Measurements from ENCODE around the gene DNAH1.

Gene DNAH1

DNA sequence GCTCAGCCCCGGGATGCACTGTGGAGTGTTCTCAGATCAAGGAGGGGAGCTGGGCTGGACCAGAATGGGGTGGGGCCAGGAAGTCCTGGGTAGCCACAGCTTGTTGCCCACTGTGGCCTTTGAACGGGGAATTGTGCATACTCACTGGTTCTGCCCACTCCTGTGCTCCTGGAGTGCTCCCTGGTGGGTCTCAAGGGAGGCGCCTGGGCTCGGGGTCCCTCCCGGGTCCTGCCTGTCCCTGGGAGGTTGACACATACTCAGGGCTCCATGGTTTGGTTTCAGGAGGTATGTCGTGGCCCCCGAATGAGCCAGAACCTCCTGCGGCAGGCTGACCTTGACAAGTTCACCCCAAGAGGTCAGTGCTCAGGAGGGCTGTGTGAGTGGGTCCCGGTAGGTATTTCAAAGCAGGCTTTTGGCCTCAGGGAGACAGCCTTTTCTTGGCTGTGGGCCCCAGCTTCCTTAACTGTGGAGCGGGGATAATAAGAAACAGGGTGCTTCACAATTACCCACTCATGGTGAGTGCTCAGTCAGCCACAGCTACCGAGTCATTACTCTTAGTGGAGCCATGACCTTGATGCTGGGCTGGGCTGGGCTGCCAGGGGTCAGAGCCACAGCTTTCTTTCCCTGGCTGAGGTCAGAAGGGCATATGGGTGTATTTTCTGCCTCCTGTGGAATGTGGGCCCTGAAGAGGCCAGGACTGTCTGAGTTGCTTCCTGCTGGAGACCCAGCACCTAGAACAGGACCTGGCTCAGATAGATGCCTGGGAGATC, 7.6 kb downstream of the DNAH1 start:
- no peak for TF ChIP-seq CTCF (IDR thresholded peaks at IDR 0.05; ENCODE audit: low read depth, low read length)
- no peak for DNase-seq (ENCODE audit: extremely low read depth, low read depth)

DNA sequence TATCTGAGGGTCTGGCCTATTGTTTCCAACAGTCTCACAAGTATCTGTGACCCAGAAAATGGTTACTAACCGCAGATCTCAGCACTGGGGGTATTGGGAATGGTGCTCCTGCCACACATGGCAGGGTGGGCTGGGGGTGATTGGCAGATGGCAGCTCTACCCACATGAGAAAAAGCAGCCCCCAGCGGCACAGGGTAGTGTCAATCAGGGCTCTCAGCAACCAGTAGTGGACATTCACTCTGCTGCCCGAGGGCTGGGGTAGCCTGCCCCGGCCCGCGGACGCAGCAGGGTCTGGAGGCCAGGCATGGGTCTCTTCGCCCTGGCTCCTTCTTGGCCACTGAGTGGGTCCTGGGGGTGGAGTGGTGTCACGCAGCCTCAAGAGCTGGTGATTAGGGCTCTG, 8.6 kb downstream of the DNAH1 start:
- TF ChIP-seq CTCF (IDR thresholded peaks at IDR 0.05; ENCODE audit: low read depth, low read length): no peak
- DNase-seq (ENCODE audit: extremely low read depth, low read depth): no peak

DNA sequence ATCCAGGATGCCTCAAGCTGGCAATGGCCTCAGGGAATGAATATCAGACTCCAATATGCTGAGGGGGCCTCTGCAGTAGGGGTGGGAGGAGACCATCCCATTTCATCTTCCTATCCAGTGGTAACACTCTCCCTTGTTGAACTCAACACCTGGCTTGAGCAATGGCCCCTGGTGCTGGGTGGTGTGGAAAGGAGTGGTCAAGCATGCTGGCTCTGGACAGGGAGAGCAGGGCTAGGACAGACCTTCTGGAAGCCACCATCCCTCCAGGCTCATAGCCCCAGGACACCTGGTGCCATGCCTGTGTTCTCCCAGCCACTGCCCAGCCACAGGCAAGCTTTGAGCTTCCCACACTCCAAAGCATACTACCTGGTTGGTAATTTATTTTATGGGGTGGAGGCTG, 9.6 kb downstream of the DNAH1 start:
- no peak for DNase-seq (ENCODE audit: extremely low read depth, low read depth)
- TF ChIP-seq CTCF (IDR thresholded peaks at IDR 0.05; ENCODE audit: low read depth, low read length): no peak

DNA sequence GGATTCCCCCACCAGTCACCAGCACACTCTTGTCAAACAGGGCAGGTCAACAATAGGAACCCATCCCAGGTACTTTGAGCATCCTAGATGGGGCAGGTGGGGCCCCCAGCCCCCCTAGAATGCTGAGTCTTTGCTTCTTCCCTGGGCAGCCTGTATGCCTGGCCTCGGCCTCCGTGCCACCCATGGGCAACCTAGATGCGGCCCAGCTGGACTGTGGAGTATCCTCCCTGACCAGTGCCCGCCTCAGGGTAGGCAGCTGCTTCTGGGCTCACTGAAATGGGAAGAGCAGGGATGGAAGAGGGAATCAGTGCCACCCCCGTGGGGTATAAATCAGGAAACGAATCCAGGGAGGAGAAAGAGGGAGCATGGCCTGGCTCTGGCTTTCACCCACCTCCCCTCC, 10.9 kb downstream of the DNAH1 start:
- no peak for TF ChIP-seq CTCF (IDR thresholded peaks at IDR 0.05; ENCODE audit: low read depth, low read length)
- DNase-seq (ENCODE audit: extremely low read depth, low read depth): no peak

- no peak for TF ChIP-seq CTCF (IDR thresholded peaks at IDR 0.05; ENCODE audit: low read depth, low read length)
- no peak for DNase-seq (ENCODE audit: extremely low read depth, low read depth)
These were observed 11.6 kb downstream of the DNAH1 start for GRCh38 chr3:52327486-52328290.

DNA sequence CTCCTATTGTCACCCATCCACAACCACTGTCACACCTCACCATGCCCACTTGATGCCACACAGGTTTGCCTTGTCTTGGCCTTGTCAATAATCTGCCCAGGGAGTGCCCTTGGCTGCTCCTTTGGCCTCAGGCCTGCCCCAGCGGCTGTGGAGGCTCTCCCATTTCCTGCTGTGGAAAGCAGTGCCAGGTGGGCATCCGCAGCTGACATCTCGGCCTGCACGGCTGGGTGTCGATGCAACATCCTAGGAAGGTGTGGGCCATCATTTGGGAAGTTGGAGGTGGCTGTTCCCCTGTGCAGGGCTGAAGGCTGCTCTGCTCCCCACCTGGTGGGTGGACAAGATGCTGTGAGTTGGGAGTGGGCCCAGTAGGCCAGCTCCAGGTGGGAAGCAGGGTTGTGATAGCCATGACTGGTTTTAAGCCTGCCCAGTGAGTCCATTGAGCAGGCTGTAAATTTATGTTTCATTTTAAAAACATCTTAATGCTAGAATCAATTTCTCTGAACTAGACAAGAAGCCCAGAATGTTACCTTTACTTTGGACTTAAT, 12.5 kb downstream of the DNAH1 start:
- TF ChIP-seq CTCF (IDR thresholded peaks at IDR 0.05; ENCODE audit: low read depth, low read length): no peak
- DNase-seq (ENCODE audit: extremely low read depth, low read depth): no peak

Measured in AG09319 (cell line).